GM10266 (cell line): ENCODE measurements around the gene ERLEC1.

ENCODE experiments used
- DNase-seq: peaks from one replicate; pipeline ENCODE4 v3.0.0; 2012; ENCODE audit errors: extremely low spot score
- CTCF ChIP-seq: IDR thresholded peaks from 2 replicates; pipeline ENCODE4 v1.5.1; 2012; ENCODE audit warnings: mild to moderate bottlenecking, low read depth; ENCODE audit not compliant: control insufficient read depth, insufficient read depth; ENCODE audit errors: missing control alignments

ERLEC1 gene

GRCh38 chr2:53786705-53787613, at the start of gene ERLEC1, which contains the start of gene ASB3:
Gene ERLEC1 (plus strand): TSS chr2:53787044. CDS start chr2:53787211, 167 bp downstream.
Gene ASB3 (minus strand): TSS chr2:53786953. CDS start chr2:53765572, 21,381 bp downstream.
- TF ChIP-seq CTCF: peak; percentile 22
- DNase-seq: peak; percentile 82

- no peak for TF ChIP-seq CTCF
- no peak for DNase-seq
These were observed 49.8 kb upstream of the ERLEC1 start for GRCh38 chr2:53737091-53737490.

- no peak for DNase-seq
- TF ChIP-seq CTCF: no peak
These were observed 47.8 kb upstream of the ERLEC1 start for GRCh38 chr2:53739032-53739431.

GRCh38 chr2:53740170-53740569, 46.7 kb upstream of the ERLEC1 start:
- no peak for TF ChIP-seq CTCF
- no peak for DNase-seq

GRCh38 chr2:53744395-53745065, 42.3 kb upstream of the ERLEC1 start:
- TF ChIP-seq CTCF: no peak
- DNase-seq: no peak

- DNase-seq: no peak
- no peak for TF ChIP-seq CTCF
These were observed 36.6 kb upstream of the ERLEC1 start for GRCh38 chr2:53750041-53750768.
